ENCODE results near the gene PDGFD. TPM values are rescaled to one million over a fixed set of nuclear protein-coding genes. Genes with fewer than 3 reads are reported as not detected.

The PDGFD gene
- polyA plus RNA-seq, 1 of the 3 experiments (the other 2 are of a cell fraction), result 4.8 TPM

DNA sequence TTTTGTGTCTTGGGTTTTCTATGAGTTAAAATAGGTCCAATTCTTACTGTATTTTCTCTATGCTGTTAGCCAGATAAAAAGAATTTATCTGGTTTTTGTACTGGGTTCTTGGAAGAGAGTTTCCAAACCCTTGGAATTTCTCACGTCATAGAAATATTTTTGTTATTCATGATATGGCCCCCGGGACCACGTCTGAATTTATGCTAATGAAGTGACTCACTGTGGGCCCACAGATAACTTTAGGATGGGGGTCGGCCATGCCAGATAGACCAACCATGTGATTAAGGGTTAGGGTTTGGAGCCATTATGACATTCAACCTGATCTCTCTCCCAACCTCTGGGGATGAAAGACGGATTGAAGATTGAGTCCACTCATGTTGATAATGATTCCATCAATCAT lies 163.1 kb downstream of the PDGFD start:
- Histone ChIP-seq H2AFZ (ENCODE audit: low read depth) (no peak overlapping the region), H3K4me2 (no peak overlapping the region), H3K9me3 (no peaks in the 10 kb centered on the region), H3K9me2 (no peaks in the 10 kb centered on the region), H3K4me3 (ENCODE audit: low read depth in 2 of 2, low read length in 1 of 2) (no peak overlapping the region), H3K36me3 (replicated peaks in 1 of 2; ENCODE audit: control insufficient read depth in 1 of 2, insufficient read depth in 2 of 2, low read length in 1 of 2) (no peaks in the 10 kb centered on the region), H3K9ac (no peak overlapping the region), H3K27ac (ENCODE audit: low read depth in 2 of 2, low read length in 1 of 2) (no peak overlapping the region), H3K4me1 (ENCODE audit: control insufficient read depth in 1 of 2, insufficient read depth in 2 of 2, low read depth in 1 of 2, low read length in 1 of 2) (no peaks in the 10 kb centered on the region), H3K27me3 (ENCODE audit: insufficient read depth) (no peaks in the 10 kb centered on the region), H3F3A (replicated peaks; ENCODE audit: insufficient read depth) (no peaks in the 10 kb centered on the region), H3K79me2 (ENCODE audit: insufficient read depth) (no peaks in the 10 kb centered on the region), H4K20me1 (ENCODE audit: insufficient read depth) (no peaks in the 10 kb centered on the region)
- no peak for DNase-seq
- CTCF ChIA-PET, result no interaction called here
- 80% methylated on average over 5 of the region's 5 CpGs for WGBS (ENCODE audit: low lambda C conversion rate)
- POLR2A ChIA-PET, result no interaction called here
- TF ChIP-seq TAF1 (IDR thresholded peaks at IDR 0.05; ENCODE audit: borderline replicate concordance, low read depth, low read length) (no peak), RXRA (IDR thresholded peaks at IDR 0.05; ENCODE audit: borderline replicate concordance, low read depth) (no peak)

DNA sequence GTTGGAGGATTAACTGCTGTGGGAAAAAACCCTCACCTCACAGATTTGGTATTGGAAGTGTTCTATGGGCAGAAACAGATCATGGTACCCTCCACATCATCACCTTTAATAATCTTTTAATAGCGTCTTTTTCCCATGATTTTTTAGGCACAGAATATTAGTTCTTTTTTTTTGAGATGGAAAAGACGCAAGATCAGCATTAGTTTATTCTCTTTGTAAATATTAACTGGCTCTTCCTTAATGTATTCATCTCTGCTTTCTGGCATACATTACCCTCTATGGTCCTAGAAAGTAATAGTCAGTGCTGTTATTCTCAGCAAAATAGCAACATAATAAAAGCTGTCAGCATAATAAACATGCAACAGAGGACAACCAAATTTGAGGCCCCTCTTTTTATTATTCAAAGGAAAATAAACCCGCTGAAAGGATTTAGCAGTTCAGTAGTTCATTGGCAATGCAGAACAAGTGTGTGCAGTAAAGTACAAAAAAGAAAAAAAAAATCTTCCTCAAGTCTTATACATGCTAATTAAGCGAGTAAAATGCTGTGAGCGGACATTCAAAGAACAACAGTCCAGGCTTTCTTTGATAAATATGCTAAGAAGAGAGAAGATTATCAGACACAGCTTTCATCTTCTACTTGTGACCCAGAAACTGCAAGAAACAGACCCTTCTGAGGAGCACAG lies 165.0 kb downstream of the PDGFD start:
- Histone ChIP-seq H3K9me3 (no peaks in the 10 kb centered on the region), H3K4me2 (no peak overlapping the region), H3F3A (replicated peaks; ENCODE audit: insufficient read depth) (no peaks in the 10 kb centered on the region), H3K36me3 (replicated peaks in 1 of 2; ENCODE audit: control insufficient read depth in 1 of 2, insufficient read depth in 2 of 2, low read length in 1 of 2) (no peaks in the 10 kb centered on the region), H4K20me1 (ENCODE audit: insufficient read depth) (no peaks in the 10 kb centered on the region), H3K79me2 (ENCODE audit: insufficient read depth) (no peaks in the 10 kb centered on the region), H3K4me3 (ENCODE audit: low read depth in 2 of 2, low read length in 1 of 2) (no peak overlapping the region), H3K4me1 (ENCODE audit: control insufficient read depth in 1 of 2, insufficient read depth in 2 of 2, low read depth in 1 of 2, low read length in 1 of 2) (no peaks in the 10 kb centered on the region; a peak in 1 of 4 replicates), H3K9me2 (no peaks in the 10 kb centered on the region), H2AFZ (ENCODE audit: low read depth) (no peak overlapping the region), H3K9ac (no peak overlapping the region), H3K27ac (ENCODE audit: low read depth in 2 of 2, low read length in 1 of 2) (no peak overlapping the region), H3K27me3 (ENCODE audit: insufficient read depth) (no peaks in the 10 kb centered on the region)
- TF ChIP-seq FOXJ3 (CRISPR knock-in tag; IDR thresholded peaks at IDR 0.05) (no peak), CHD2 (IDR thresholded peaks at IDR 0.05; ENCODE audit: low read length, partially characterized antibody) (no peak), MEF2A (IDR thresholded peaks at IDR 0.05; ENCODE audit: borderline replicate concordance, low read depth) (no peak), TCF12 (IDR thresholded peaks at IDR 0.05) (no peak), RAD21 (IDR thresholded peaks at IDR 0.05; ENCODE audit: low read length) (no peak)
- TF ChIP-seq, protein P1, sequence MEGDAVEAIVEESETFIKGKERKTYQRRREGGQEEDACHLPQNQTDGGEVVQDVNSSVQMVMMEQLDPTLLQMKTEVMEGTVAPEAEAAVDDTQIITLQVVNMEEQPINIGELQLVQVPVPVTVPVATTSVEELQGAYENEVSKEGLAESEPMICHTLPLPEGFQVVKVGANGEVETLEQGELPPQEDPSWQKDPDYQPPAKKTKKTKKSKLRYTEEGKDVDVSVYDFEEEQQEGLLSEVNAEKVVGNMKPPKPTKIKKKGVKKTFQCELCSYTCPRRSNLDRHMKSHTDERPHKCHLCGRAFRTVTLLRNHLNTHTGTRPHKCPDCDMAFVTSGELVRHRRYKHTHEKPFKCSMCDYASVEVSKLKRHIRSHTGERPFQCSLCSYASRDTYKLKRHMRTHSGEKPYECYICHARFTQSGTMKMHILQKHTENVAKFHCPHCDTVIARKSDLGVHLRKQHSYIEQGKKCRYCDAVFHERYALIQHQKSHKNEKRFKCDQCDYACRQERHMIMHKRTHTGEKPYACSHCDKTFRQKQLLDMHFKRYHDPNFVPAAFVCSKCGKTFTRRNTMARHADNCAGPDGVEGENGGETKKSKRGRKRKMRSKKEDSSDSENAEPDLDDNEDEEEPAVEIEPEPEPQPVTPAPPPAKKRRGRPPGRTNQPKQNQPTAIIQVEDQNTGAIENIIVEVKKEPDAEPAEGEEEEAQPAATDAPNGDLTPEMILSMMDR (IDR thresholded peaks at IDR 0.05), result no peak
- POLR2A ChIA-PET, result no interaction called here
- CTCF ChIA-PET, result no interaction called here
- no peak for DNase-seq
- 90% methylated on average over 5 of the region's 5 CpGs for WGBS (ENCODE audit: low lambda C conversion rate)

DNA sequence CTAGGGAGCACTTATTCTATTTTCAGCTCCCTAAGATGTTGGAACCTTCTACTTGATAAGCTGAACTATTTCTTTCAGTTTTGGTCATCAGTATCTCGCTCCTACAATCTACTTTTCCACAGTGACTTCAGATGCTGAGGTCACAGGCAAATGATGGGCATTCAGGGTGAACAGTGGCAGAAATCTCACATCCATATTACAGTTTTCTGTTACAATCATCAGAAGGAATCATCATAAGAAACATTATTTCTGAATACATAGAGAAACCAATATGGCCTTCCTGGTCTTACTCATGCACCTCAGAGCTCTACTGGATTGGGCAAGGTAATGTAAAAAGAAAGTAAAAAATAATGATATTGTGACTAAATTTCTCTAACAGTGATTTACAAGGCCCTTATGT lies 166.9 kb downstream of the PDGFD start:
- no peak overlapping the region for H2AFZ ChIP-seq (ENCODE audit: low read depth)
- H3F3A ChIP-seq (replicated peaks; ENCODE audit: insufficient read depth), result no peaks in the 10 kb centered on the region
- H3K4me1 ChIP-seq (ENCODE audit: control insufficient read depth in 1 of 2, insufficient read depth in 2 of 2, low read depth in 1 of 2, low read length in 1 of 2), result no peaks in the 10 kb centered on the region; a peak in 1 of 4 replicates
- no peaks in the 10 kb centered on the region for H3K9me3 ChIP-seq
- H3K27me3 ChIP-seq (ENCODE audit: insufficient read depth), result no peaks in the 10 kb centered on the region
- POLR2A ChIA-PET, result no interaction called here
- H3K4me3 ChIP-seq (ENCODE audit: low read depth in 2 of 2, low read length in 1 of 2), result no peak overlapping the region
- no peaks in the 10 kb centered on the region for H3K9me2 ChIP-seq
- no peaks in the 10 kb centered on the region for H3K79me2 ChIP-seq (ENCODE audit: insufficient read depth)
- no peak overlapping the region for H3K4me2 ChIP-seq
- no peak overlapping the region for H3K9ac ChIP-seq
- H3K36me3 ChIP-seq (replicated peaks in 1 of 2; ENCODE audit: control insufficient read depth in 1 of 2, insufficient read depth in 2 of 2, low read length in 1 of 2), result no peaks in the 10 kb centered on the region
- H3K27ac ChIP-seq (ENCODE audit: low read depth in 2 of 2, low read length in 1 of 2), result no peak overlapping the region
- no peaks in the 10 kb centered on the region for H4K20me1 ChIP-seq (ENCODE audit: insufficient read depth)
- CTCF ChIA-PET, result interaction anchor here (0.8 kb wide), 1 partner anchor 17 kb away, joined by 3 read pairs; no protein-coding TSS in a partner anchor
- WGBS (ENCODE audit: low lambda C conversion rate), result 100% methylated on average over 1 of the region's 1 CpG
- no peak for DNase-seq
- TF ChIP-seq FOXJ3 (CRISPR knock-in tag; IDR thresholded peaks at IDR 0.05) (no peak), NFIC (IDR thresholded peaks at IDR 0.05; ENCODE audit: borderline replicate concordance) (no peak), RFX5 (IDR thresholded peaks at IDR 0.05; ENCODE audit: low read length) (no peak), POLR2AphosphoS5 (IDR thresholded peaks at IDR 0.05; ENCODE audit: low read depth, low read length) (no peak), EZH2phosphoT487 (IDR thresholded peaks at IDR 0.05; ENCODE audit: borderline replicate concordance, low read depth) (no peak), ELF1 (IDR thresholded peaks at IDR 0.05) (no peak), RAD21 (IDR thresholded peaks at IDR 0.05; ENCODE audit: low read length) (no peak), TCF12 (IDR thresholded peaks at IDR 0.05) (no peak)
- TF ChIP-seq, protein P1 (IDR thresholded peaks at IDR 0.05), result no peak
- TF ChIP-seq, protein P2, sequence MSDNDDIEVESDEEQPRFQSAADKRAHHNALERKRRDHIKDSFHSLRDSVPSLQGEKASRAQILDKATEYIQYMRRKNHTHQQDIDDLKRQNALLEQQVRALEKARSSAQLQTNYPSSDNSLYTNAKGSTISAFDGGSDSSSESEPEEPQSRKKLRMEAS (IDR thresholded peaks at IDR 0.05; ENCODE audit: low read depth), result no peak
